Immature natural killer cell (primary cell): ENCODE results near the gene LDB1. TPM values are rescaled to one million over a fixed set of nuclear protein-coding genes. Genes with fewer than 3 reads are reported as not detected.

Source experiments
- DNase-seq, 3 donors: peaks; one replicate each; pipeline ENCODE4 v3.0.0; 2022; ENCODE audit warnings: mixed read lengths in 1 of 3
- H3K27ac Mint-ChIP-seq, 6 donors: one replicate each; pipeline ENCODE4 v1.8.0; 2020; ENCODE audit warnings: mixed read lengths in 6 of 6, mild to moderate bottlenecking in 5 of 6, inconsistent platforms in 4 of 6, moderate library complexity in 3 of 6
- H3K27me3 Mint-ChIP-seq, 3 donors: one replicate each; pipeline ENCODE4 v1.8.0; 2020 to 2021; ENCODE audit warnings: low read depth in 3 of 3, mild to moderate bottlenecking in 3 of 3, mixed read lengths in 3 of 3, moderate library complexity in 3 of 3, inconsistent platforms in 1 of 3
- H3K36me3 Mint-ChIP-seq, 3 donors: one replicate each; pipeline ENCODE4 v1.8.0; 2020; ENCODE audit warnings: mixed read lengths in 3 of 3, inconsistent platforms in 2 of 3, mild to moderate bottlenecking in 2 of 3
- H3K4me1 Mint-ChIP-seq, 2 donors: one replicate each; pipeline ENCODE4 v1.8.0; 2020; ENCODE audit warnings: inconsistent platforms in 2 of 2, mild to moderate bottlenecking in 2 of 2, mixed read lengths in 2 of 2, moderate library complexity in 1 of 2
- H3K4me3 Mint-ChIP-seq, 5 donors: one replicate each; pipeline ENCODE4 v1.8.0; 2020; ENCODE audit warnings: mild to moderate bottlenecking in 5 of 5, mixed read lengths in 5 of 5, inconsistent platforms in 3 of 5, moderate library complexity in 3 of 5
- H3K9me3 Mint-ChIP-seq, 6 donors: one replicate each; pipeline ENCODE4 v1.8.0; 2020; ENCODE audit warnings: mild to moderate bottlenecking in 6 of 6, mixed read lengths in 6 of 6, inconsistent platforms in 4 of 6, moderate library complexity in 3 of 6
- polyA plus RNA-seq, 3 donors: library from polyadenylated mRNA; unstranded; fragments of 300-500 nt; fragmentation: Illumina TruSeq; gene quantifications; one replicate each; pipeline ENCODE4 v1.2.3, GENCODE V29; 2021

LDB1 gene, protein sequence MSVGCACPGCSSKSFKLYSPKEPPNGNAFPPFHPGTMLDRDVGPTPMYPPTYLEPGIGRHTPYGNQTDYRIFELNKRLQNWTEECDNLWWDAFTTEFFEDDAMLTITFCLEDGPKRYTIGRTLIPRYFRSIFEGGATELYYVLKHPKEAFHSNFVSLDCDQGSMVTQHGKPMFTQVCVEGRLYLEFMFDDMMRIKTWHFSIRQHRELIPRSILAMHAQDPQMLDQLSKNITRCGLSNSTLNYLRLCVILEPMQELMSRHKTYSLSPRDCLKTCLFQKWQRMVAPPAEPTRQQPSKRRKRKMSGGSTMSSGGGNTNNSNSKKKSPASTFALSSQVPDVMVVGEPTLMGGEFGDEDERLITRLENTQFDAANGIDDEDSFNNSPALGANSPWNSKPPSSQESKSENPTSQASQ
- 10 to 100 TPM in 2 of 3 donors, 1 to 10 TPM in 1; 5.5 to 24.8 (median 24.2) TPM for polyA plus RNA-seq

DNA sequence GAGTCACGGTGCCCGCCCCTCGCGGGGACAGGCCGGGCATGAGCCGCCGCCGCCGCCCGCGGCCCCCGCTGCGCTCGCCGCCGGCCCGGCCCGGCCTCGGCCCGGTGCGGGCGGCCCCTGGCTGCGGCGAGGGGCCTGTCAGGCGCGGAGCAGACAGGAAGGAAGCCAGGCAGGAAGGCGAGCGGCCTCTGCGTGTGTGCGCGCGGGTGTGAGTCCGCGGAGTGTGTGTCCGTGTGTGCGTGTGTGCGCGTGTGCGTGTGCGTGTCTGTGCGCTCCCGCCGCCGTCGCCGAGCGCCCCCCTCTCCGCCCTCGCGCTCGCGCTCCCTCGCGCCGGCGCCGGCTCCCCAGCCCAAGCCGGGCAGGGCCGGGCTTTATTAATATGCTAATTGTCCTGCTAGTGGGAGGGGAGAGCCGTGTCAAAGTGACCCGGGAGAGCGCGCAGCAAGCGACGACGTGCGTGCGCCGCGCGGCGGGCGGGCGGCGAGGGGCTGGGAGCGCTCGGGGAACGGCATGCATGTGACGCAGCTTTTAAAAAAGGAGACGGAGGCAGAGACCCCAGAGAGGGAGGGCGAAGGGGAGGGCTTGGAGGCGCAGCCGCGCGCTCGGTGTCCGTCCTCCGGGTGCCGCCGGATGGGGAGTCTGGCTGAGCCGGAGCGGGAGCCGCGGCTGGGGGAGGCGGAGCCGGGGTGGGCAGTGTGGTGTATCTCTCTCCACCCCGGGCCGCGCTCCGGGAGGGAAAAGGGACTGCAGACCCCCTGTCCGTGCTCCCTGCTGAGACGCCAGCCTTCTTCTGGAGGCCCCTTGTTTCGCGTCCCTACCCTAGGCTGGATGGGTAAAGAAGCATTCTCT, at the start of gene LDB1:
Gene LDB1, minus strand, starts transcription at position 227 of the 849 bp plus-strand sequence. CDS start 258 bp downstream, outside the sequence.
- H3K36me3 Mint-ChIP-seq = no peaks in the 10 kb centered on the region
- H3K4me3 Mint-ChIP-seq = peak within 1 kb of the TSS; percentile 85 to 93 (median 90)
- peak; percentile 85 to 86 (median 86) for DNase-seq
- H3K27ac Mint-ChIP-seq = peak within 1 kb of the TSS; percentile 92 to 98 (median 98)
- H3K9me3 Mint-ChIP-seq = no peaks in the 10 kb centered on the region
- H3K4me1 Mint-ChIP-seq = peaks cover 55 to 56% of the 10 kb centered on the region in 2 donors
- H3K27me3 Mint-ChIP-seq = peaks cover 2 to 14% (median 8%) of the 10 kb centered on the region in 3 donors

DNA sequence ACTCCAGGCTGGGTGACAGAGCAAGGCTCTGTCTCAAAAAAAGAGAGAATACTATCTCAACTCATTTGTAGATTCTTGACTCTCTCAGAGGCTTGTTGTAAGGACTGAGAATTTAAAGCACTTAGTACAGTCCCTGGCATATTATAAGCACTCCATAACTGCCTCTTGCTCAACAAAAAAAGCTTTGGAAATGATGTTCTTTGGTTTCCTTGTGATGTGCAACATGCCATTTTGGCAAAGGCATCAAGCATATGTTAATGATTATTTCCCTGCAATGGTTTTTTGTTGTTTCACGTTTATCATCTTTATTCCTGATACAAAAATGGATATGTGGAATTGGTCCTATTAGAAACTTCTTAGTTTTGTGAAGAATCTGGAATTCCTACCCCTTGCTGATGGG, 47.7 kb upstream of the LDB1 start:
- H3K4me1 Mint-ChIP-seq = peaks cover 4 to 11% of the 10 kb centered on the region in 2 donors
- no peak overlapping the region for H3K4me3 Mint-ChIP-seq
- H3K27me3 Mint-ChIP-seq = peaks cover 1 to 5% (median 4%) of the 10 kb centered on the region in 3 donors
- H3K27ac Mint-ChIP-seq = no peak overlapping the region
- H3K36me3 Mint-ChIP-seq = peaks cover 0 to 15% (median 0%) of the 10 kb centered on the region in 3 donors
- H3K9me3 Mint-ChIP-seq = no peaks in the 10 kb centered on the region
- DNase-seq = no peak

DNA sequence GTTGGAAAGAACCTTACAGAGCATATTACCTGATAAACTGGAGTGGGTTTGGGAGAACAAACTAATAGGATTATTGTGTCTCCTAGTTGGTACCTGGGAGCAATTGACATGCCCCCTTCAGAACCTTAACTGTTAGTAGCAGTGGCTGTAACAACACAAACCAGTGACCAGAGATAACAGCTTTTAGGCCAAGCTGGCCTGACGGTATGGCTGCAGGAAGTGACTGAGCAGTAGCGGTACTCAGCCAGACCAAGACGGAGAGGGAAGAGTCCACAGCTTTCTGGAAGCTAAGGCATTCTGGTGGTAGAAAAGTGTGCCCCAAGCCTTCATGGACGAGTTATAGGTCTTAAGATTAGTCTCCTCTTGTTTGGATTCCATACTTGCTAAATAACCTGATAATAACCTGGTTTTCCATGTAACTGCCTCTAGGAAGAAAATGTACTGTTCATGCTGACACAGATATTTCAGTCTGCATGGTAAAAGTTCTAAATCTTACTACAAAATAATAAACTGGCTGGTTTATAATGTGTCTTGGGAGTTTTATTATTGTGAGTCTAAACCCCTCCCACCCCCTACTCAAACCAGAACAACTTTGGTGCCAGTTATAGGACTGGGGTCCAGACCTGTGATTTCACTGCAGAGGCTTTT, 43.3 kb upstream of the LDB1 start:
- Mint-ChIP-seq H3K27me3 (peaks cover 0 to 1% (median 0%) of the 10 kb centered on the region in 3 donors), H3K9me3 (no peaks in the 10 kb centered on the region), H3K36me3 (peaks cover 2 to 46% (median 20%) of the 10 kb centered on the region in 3 donors), H3K4me1 (no peaks in the 10 kb centered on the region), H3K27ac (peak overlapping the region in 1 of 6 donors; percentile 36), H3K4me3 (no peak overlapping the region)
- DNase-seq = no peak

DNA sequence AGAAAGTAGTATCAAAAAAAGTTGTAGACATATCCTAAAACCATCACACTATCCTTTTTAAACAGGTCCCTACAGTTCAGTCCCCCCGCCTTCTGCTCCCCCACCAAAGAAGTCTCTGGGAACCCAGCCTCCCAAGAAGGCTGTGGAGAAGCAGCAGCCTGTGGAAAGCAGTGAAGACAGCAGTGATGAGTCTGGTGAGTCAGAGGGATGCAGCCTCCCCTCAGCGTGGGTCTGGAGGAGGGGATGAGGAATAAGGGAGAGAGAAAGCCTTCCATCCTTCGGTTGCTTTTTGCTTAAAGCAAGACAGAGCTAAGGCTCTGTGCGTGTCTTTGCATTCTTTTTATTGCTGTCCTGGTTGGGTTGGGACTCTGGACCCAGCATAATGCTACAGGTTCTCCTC, 39.7 kb upstream of the LDB1 start:
- Mint-ChIP-seq H3K9me3 (no peaks in the 10 kb centered on the region), H3K27ac (no peak overlapping the region), H3K27me3 (peaks cover 0 to 1% (median 0%) of the 10 kb centered on the region in 3 donors), H3K36me3 (peaks cover 12 to 61% (median 27%) of the 10 kb centered on the region in 3 donors), H3K4me3 (no peak overlapping the region), H3K4me1 (peaks cover 0 to 6% of the 10 kb centered on the region in 2 donors)
- DNase-seq = no peak

DNA sequence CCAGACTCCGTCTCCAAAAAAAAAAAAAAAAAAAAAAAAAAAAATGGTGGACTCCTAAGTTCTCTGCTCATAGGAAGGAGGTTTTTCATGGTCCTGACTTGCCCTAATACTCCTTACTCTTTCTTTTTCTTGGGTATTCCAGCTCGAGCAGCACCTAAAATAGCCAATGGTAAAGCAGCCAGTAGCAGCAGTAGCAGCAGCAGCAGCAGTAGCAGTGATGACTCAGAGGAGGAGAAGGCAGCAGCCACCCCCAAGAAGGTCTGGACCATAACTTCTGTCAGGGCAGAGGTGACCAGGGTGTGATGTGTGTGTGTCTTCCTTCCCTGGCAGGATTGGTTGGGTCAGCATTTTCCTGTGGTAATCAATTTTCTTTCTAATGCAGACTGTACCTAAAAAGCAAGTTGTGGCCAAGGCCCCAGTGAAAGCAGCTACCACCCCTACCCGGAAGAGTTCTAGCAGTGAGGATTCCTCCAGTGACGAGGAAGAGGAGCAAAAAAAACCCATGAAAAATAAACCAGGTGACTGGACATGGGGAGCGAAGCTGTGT, 39.0 kb upstream of the LDB1 start:
- peaks cover 12 to 60% (median 27%) of the 10 kb centered on the region in 3 donors for H3K36me3 Mint-ChIP-seq
- H3K4me3 Mint-ChIP-seq = no peak overlapping the region
- DNase-seq = no peak
- H3K27ac Mint-ChIP-seq = peak overlapping the region in 1 of 6 donors; percentile 23
- peaks cover 0 to 1% (median 0%) of the 10 kb centered on the region in 3 donors for H3K27me3 Mint-ChIP-seq
- H3K4me1 Mint-ChIP-seq = peaks cover 0 to 9% of the 10 kb centered on the region in 2 donors
- H3K9me3 Mint-ChIP-seq = no peaks in the 10 kb centered on the region

DNA sequence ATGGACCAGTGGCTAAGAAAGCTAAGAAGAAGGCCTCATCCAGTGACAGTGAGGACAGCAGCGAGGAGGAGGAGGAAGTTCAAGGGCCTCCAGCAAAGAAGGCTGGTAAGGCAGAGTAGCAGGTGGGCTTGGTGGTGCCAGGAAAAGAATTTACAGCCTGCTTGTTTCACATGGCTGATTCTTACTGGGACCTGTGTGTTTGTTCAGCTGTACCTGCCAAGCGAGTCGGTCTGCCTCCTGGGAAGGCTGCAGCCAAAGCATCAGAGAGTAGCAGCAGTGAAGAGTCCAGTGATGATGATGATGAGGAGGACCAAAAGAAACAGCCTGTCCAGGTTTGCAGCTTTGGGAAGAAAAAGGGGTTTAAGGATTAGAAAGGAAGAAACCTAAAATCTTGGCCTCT, 37.1 kb upstream of the LDB1 start:
- Mint-ChIP-seq H3K27me3 (peaks cover 0 to 6% (median 4%) of the 10 kb centered on the region in 3 donors), H3K27ac (peak overlapping the region in 2 of 6 donors; percentile 23 to 33), H3K4me3 (no peak overlapping the region), H3K9me3 (no peaks in the 10 kb centered on the region), H3K4me1 (peaks cover 15 to 21% of the 10 kb centered on the region in 2 donors), H3K36me3 (peaks cover 12 to 47% (median 27%) of the 10 kb centered on the region in 3 donors)
- no peak for DNase-seq

DNA sequence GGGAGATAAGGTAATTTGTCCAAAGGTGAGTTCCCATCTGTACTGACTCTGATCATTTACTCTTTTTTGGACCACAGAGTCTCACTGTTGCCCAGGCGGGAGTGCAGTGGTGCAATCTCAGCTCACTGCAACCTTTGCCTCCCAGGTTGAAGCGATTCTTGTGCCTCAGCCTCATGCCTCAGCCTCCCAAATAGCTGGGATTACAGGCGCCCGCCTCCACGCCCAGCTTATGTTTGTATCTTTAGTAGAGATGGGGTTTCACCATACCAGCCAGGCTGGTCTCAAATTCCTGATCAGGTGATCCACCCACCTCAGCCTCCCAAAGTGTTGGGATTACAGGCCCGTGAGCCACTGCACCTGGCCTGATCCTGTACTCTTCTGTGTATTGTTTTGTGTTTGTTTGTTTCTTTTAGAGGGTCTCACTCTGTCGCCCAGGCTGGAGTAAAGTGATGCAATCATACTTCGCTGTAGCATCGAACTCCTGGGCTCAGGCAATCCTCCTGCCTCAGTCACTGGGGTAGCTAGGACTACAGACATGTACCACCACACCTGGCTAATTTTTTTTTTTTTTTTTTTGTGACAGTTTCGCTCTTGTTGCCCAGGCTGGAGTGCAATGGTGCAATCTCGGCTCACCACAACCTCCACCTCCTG, 34.4 kb upstream of the LDB1 start:
- Mint-ChIP-seq H3K27me3 (peaks cover 0 to 10% (median 7%) of the 10 kb centered on the region in 3 donors), H3K4me3 (peak overlapping the region; percentile 13 to 55 (median 51)), H3K36me3 (peaks cover 7 to 26% (median 12%) of the 10 kb centered on the region in 3 donors), H3K9me3 (no peaks in the 10 kb centered on the region), H3K4me1 (peaks cover 31 to 34% of the 10 kb centered on the region in 2 donors), H3K27ac (peak overlapping the region; percentile 55 to 82 (median 69))
- no peak for DNase-seq

DNA sequence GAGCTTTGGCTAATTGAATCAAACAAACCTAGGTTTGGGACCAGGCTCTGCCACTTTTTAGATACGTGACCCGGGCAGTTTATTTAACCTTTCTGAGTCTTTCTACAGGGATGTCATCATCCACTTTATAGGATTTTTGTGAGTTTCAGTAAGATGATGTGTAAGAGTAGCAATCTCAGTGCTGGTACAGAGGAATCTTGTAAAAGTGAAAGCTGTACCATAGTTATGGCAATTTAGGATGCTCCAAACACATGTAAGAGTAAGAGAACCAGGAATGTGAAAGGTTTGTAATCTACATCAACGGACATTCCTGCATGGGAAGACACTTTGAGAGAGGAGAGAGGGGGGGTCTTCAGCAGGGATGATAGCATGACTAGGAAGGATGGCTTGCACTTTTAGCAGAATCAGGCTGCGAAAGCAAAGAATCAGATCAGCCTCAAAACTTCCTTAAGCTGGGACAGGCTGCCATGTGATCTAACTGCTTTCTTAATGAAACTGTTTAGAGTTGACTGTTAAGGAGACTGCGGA, 33.0 kb upstream of the LDB1 start:
- Mint-ChIP-seq H3K4me1 (peaks cover 31 to 34% of the 10 kb centered on the region in 2 donors), H3K27me3 (peaks cover 0 to 10% (median 7%) of the 10 kb centered on the region in 3 donors)
- DNase-seq = no peak

DNA sequence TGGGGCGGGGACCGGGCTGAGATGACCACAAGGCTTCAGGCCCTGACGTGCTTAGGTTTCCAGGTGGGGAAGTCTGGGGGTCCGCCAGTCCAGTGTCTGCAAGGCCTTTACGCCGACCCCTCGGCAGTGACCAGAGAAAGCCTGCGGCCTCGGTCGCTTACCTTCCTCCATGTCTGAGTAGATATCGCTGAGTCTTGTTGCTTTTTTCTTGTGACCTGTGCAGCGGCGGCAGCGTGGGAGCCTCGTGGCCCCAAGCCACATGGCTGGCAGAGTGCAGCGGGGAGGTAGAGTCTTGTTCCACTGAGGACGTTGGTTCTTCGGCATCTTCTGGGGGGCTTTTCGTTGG, 32.4 kb upstream of the LDB1 start:
- no peaks in the 10 kb centered on the region for H3K9me3 Mint-ChIP-seq
- H3K4me1 Mint-ChIP-seq = peaks cover 31 to 34% of the 10 kb centered on the region in 2 donors
- peaks cover 11 to 21% (median 16%) of the 10 kb centered on the region in 3 donors for H3K36me3 Mint-ChIP-seq
- H3K27me3 Mint-ChIP-seq = peaks cover 0 to 10% (median 9%) of the 10 kb centered on the region in 3 donors
- peak overlapping the region; percentile 91 to 98 (median 93) for H3K4me3 Mint-ChIP-seq
- H3K27ac Mint-ChIP-seq = peak overlapping the region; percentile 97 to 99 (median 99)
- no peak for DNase-seq

More for the DNA sequence above, 33.0 kb upstream of the LDB1 start:
- Mint-ChIP-seq H3K27ac (peak overlapping the region; percentile 97 to 99 (median 99)), H3K9me3 (no peaks in the 10 kb centered on the region), H3K4me3 (peak overlapping the region; percentile 91 to 98 (median 93)), H3K36me3 (peaks cover 14 to 22% (median 14%) of the 10 kb centered on the region in 3 donors)

DNA sequence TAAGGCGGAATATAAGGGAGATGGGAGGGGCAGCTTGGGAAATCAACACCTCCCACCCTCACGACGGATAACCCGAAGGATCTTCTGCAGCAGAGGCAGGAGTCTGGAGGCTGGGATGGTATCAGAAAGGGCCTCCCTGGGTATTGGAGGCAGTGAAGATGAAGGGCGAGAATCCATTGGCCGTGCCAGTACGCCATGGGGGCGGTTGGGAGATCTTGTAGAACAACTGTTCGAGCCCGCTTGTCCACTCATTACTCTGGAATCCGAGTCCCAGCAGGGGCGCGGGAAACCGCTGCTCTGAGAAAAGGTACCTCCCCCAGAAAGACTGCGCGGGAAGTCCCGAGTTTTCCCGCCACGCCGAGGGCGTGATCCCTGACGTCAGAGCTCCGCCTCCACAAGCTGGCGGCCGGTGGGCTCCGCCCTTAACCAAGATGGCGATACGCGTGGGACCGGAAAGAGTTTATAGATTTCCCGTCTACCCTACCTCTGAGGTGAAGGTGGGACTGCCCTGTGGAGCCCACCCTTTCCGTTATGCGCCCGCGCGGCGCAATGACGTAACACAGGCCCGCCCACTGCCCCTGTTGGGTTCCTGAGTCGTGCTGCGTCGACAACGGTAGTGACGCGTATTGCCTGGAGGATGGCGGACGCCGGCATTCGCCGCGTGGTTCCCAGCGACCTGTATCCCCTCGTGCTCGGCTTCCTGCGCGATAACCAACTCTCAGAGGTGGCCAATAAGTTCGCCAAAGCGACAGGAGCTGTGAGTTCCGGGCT, 31.8 kb upstream of the LDB1 start, which contains the start of gene NOLC1:
Gene NOLC1, plus strand, starts transcription at position 616 of the 771 bp plus-strand sequence. Its CDS starts 22 bp downstream, at position 638.
- Mint-ChIP-seq H3K4me1 (peaks cover 31 to 34% of the 10 kb centered on the region in 2 donors), H3K27me3 (peaks cover 0 to 10% (median 9%) of the 10 kb centered on the region in 3 donors), H3K27ac (peak within 1 kb of the TSS; percentile 97 to 99 (median 99)), H3K4me3 (peak within 1 kb of the TSS; percentile 91 to 98 (median 93)), H3K36me3 (peaks cover 11 to 15% (median 11%) of the 10 kb centered on the region in 3 donors), H3K9me3 (no peaks in the 10 kb centered on the region)
- peak; percentile 100 for DNase-seq

DNA sequence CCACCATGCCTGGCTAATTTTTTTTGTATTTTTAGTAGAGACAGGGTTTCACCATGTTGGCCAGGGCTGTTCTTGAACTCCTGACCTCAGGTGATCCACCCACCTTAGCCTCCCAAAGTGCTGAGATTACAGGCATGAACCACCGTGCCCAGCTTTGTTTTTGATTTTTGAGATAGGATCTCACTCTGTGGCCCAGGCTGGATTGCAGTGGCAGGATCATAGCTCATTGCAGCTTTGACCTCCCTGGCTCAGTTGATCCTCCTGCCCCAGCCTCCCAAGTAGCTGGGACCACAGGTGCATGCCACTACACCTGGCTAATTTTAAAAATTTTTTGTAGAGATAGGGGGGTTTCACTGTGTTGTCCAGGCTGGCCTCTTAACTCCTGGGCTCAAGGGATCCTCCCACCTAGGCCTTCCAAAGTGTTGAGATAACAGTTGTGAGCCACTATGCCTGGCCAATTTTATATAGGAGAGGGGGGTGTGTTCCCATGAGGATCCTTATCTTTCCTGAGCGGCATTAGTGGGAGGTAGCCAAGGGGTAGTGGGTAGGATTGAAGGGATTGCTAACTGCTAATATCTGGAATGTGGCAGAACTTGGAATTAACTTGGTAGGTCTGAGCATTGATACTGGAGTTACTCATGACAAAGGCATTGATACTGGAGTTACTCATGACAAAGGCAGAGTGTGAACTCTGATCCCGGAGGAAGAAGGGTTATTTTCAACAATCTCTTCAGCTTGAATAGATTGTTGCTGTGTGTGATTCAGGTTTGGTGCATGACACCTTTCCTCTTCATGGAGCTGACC, 31.0 kb upstream of the LDB1 start:
- Mint-ChIP-seq H3K4me1 (peaks cover 31 to 34% of the 10 kb centered on the region in 2 donors), H3K27ac (peak overlapping the region; percentile 97 to 99 (median 99)), H3K27me3 (peaks cover 0 to 11% (median 10%) of the 10 kb centered on the region in 3 donors), H3K9me3 (no peaks in the 10 kb centered on the region), H3K36me3 (peaks cover 10 to 12% (median 11%) of the 10 kb centered on the region in 3 donors), H3K4me3 (peak overlapping the region; percentile 91 to 98 (median 93))
- DNase-seq = no peak
